ENCODE measurements around the gene BCR.

Gene BCR

GRCh38 chr22:23140385-23140784, 39.9 kb upstream of the BCR start:
- no peaks in the 10 kb centered on the region for H3K36me3 ChIP-seq (ENCODE audit: control insufficient read depth in 1 of 2, insufficient read depth in 2 of 2, low read length in 2 of 2)
- H3K27ac ChIP-seq (ENCODE audit: low read depth, low read length) = no peak overlapping the region
- H3K4me1 ChIP-seq (ENCODE audit: control insufficient read depth in 1 of 2, insufficient read depth in 2 of 2, low read length in 2 of 2) = peaks cover 28 to 41% of the 10 kb centered on the region in 2 donors

GRCh38 chr22:23142546-23143105, 37.7 kb upstream of the BCR start:
- H3K27me3 ChIP-seq (ENCODE audit: control insufficient read depth in 1 of 2, insufficient read depth in 2 of 2, low read length in 2 of 2) = no peaks in the 10 kb centered on the region
- peak overlapping the region; percentile 87 for H3K27ac ChIP-seq (ENCODE audit: low read depth, low read length)
- H3K4me3 ChIP-seq (ENCODE audit: low read depth in 1 of 2, low read length in 2 of 2) = peak overlapping the region in 1 of 2 donors; percentile 63
- peaks cover 28 to 30% of the 10 kb centered on the region in 2 donors for H3K4me1 ChIP-seq (ENCODE audit: control insufficient read depth in 1 of 2, insufficient read depth in 2 of 2, low read length in 2 of 2)
- H3K36me3 ChIP-seq (ENCODE audit: control insufficient read depth in 1 of 2, insufficient read depth in 2 of 2, low read length in 2 of 2) = no peaks in the 10 kb centered on the region
- H3K9ac ChIP-seq (ENCODE audit: low read depth in 1 of 2, low read length in 2 of 2) = peak overlapping the region in 1 of 2 donors; percentile 64
- H3K9me3 ChIP-seq (ENCODE audit: control insufficient read depth in 1 of 2, low read length in 2 of 2) = no peaks in the 10 kb centered on the region

More at GRCh38 chr22:23140385-23140784, 39.9 kb upstream of the BCR start:
- no peak overlapping the region for H3K4me3 ChIP-seq (ENCODE audit: low read depth in 1 of 2, low read length in 2 of 2)
- H3K9ac ChIP-seq (ENCODE audit: low read depth in 1 of 2, low read length in 2 of 2) = no peak overlapping the region
- no peaks in the 10 kb centered on the region for H3K27me3 ChIP-seq (ENCODE audit: control insufficient read depth in 1 of 2, insufficient read depth in 2 of 2, low read length in 2 of 2)
- no peaks in the 10 kb centered on the region for H3K9me3 ChIP-seq (ENCODE audit: control insufficient read depth in 1 of 2, low read length in 2 of 2)

GRCh38 chr22:23143119-23143518, 37.2 kb upstream of the BCR start:
- Histone ChIP-seq H3K27ac (ENCODE audit: low read depth, low read length) (no peak overlapping the region), H3K4me1 (ENCODE audit: control insufficient read depth in 1 of 2, insufficient read depth in 2 of 2, low read length in 2 of 2) (peaks cover 28 to 30% of the 10 kb centered on the region in 2 donors), H3K36me3 (ENCODE audit: control insufficient read depth in 1 of 2, insufficient read depth in 2 of 2, low read length in 2 of 2) (no peaks in the 10 kb centered on the region), H3K27me3 (ENCODE audit: control insufficient read depth in 1 of 2, insufficient read depth in 2 of 2, low read length in 2 of 2) (no peaks in the 10 kb centered on the region), H3K4me3 (ENCODE audit: low read depth in 1 of 2, low read length in 2 of 2) (no peak overlapping the region), H3K9me3 (ENCODE audit: control insufficient read depth in 1 of 2, low read length in 2 of 2) (no peaks in the 10 kb centered on the region), H3K9ac (ENCODE audit: low read depth in 1 of 2, low read length in 2 of 2) (no peak overlapping the region)

- no peak overlapping the region for H3K27ac ChIP-seq (ENCODE audit: low read depth, low read length)
- no peaks in the 10 kb centered on the region for H3K36me3 ChIP-seq (ENCODE audit: control insufficient read depth in 1 of 2, insufficient read depth in 2 of 2, low read length in 2 of 2)
- no peaks in the 10 kb centered on the region for H3K27me3 ChIP-seq (ENCODE audit: control insufficient read depth in 1 of 2, insufficient read depth in 2 of 2, low read length in 2 of 2)
- H3K9me3 ChIP-seq (ENCODE audit: control insufficient read depth in 1 of 2, low read length in 2 of 2) = no peaks in the 10 kb centered on the region
- peaks cover 24 to 28% of the 10 kb centered on the region in 2 donors for H3K4me1 ChIP-seq (ENCODE audit: control insufficient read depth in 1 of 2, insufficient read depth in 2 of 2, low read length in 2 of 2)
- H3K9ac ChIP-seq (ENCODE audit: low read depth in 1 of 2, low read length in 2 of 2) = peak overlapping the region; percentile 60 to 68
- H3K4me3 ChIP-seq (ENCODE audit: low read depth in 1 of 2, low read length in 2 of 2) = peak overlapping the region; percentile 60 to 65
Observed at GRCh38 chr22:23144432-23144831, 35.9 kb upstream of the BCR start.

GRCh38 chr22:23144932-23145877, 35.1 kb upstream of the BCR start, which contains the start of gene RAB36:
TSS of gene RAB36 (plus strand) at chr22:23145477. CDS start at chr22:23146617, 1,140 bp downstream.
- Histone ChIP-seq H3K4me1 (ENCODE audit: control insufficient read depth in 1 of 2, insufficient read depth in 2 of 2, low read length in 2 of 2) (peaks cover 24 to 28% of the 10 kb centered on the region in 2 donors), H3K27me3 (ENCODE audit: control insufficient read depth in 1 of 2, insufficient read depth in 2 of 2, low read length in 2 of 2) (no peaks in the 10 kb centered on the region), H3K36me3 (ENCODE audit: control insufficient read depth in 1 of 2, insufficient read depth in 2 of 2, low read length in 2 of 2) (no peaks in the 10 kb centered on the region), H3K4me3 (ENCODE audit: low read depth in 1 of 2, low read length in 2 of 2) (peak within 1 kb of the TSS; percentile 60 to 65), H3K9me3 (ENCODE audit: control insufficient read depth in 1 of 2, low read length in 2 of 2) (no peaks in the 10 kb centered on the region), H3K9ac (ENCODE audit: low read depth in 1 of 2, low read length in 2 of 2) (peak within 1 kb of the TSS; percentile 60 to 68), H3K27ac (ENCODE audit: low read depth, low read length) (peak within 1 kb of the TSS; percentile 38)

- Histone ChIP-seq H3K36me3 (ENCODE audit: control insufficient read depth in 1 of 2, insufficient read depth in 2 of 2, low read length in 2 of 2) (no peaks in the 10 kb centered on the region), H3K4me1 (ENCODE audit: control insufficient read depth in 1 of 2, insufficient read depth in 2 of 2, low read length in 2 of 2) (peaks cover 24 to 28% of the 10 kb centered on the region in 2 donors), H3K27ac (ENCODE audit: low read depth, low read length) (no peak overlapping the region), H3K9me3 (ENCODE audit: control insufficient read depth in 1 of 2, low read length in 2 of 2) (no peaks in the 10 kb centered on the region), H3K9ac (ENCODE audit: low read depth in 1 of 2, low read length in 2 of 2) (peak overlapping the region; percentile 23 to 40), H3K27me3 (ENCODE audit: control insufficient read depth in 1 of 2, insufficient read depth in 2 of 2, low read length in 2 of 2) (no peaks in the 10 kb centered on the region), H3K4me3 (ENCODE audit: low read depth in 1 of 2, low read length in 2 of 2) (peak overlapping the region; percentile 32 to 65)
Observed at GRCh38 chr22:23145878-23146470, 34.3 kb upstream of the BCR start.

DNA sequence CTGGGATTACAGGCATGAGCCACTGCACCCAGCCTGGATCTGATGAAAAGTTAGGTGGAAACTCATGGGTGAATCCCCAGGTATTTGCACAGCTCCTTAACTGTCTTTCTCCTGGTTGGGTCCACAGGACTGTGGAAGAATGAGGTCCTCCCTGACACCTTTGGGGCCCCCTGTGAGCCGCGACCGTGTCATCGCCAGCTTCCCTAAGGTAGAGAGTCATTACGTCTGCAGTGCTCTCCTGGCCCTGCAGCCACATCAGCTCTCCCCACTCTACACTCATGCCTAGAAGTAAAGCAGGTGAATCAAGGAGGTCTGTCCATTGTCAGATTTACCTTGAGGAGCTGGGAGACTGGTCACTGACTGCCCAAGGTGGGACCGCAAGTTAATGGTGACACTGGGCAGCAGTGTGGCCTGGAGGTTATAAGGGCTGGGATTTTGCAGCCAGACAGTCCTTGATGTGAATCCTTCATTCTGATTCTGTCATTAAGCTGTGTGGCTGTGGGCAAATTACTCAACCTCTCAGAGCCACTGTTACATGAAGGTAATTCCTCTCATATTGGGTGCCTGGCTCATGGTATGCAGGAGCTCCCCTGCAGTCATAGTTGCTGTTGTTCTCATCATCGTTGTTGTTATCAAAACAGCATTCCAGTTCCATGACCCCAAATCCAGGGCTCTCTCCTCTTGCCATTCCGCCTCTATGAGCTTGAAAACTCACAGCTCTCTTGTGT, 33.7 kb upstream of the BCR start:
- no peaks in the 10 kb centered on the region for H3K9me3 ChIP-seq (ENCODE audit: control insufficient read depth in 1 of 2, low read length in 2 of 2)
- no peak overlapping the region for H3K9ac ChIP-seq (ENCODE audit: low read depth in 1 of 2, low read length in 2 of 2)
- H3K4me1 ChIP-seq (ENCODE audit: control insufficient read depth in 1 of 2, insufficient read depth in 2 of 2, low read length in 2 of 2) = peaks cover 19 to 23% of the 10 kb centered on the region in 2 donors
- H3K27me3 ChIP-seq (ENCODE audit: control insufficient read depth in 1 of 2, insufficient read depth in 2 of 2, low read length in 2 of 2) = no peaks in the 10 kb centered on the region
- no peak overlapping the region for H3K27ac ChIP-seq (ENCODE audit: low read depth, low read length)
- H3K36me3 ChIP-seq (ENCODE audit: control insufficient read depth in 1 of 2, insufficient read depth in 2 of 2, low read length in 2 of 2) = no peaks in the 10 kb centered on the region
- no peak overlapping the region for H3K4me3 ChIP-seq (ENCODE audit: low read depth in 1 of 2, low read length in 2 of 2)

- Histone ChIP-seq H3K36me3 (ENCODE audit: control insufficient read depth in 1 of 2, insufficient read depth in 2 of 2, low read length in 2 of 2) (no peaks in the 10 kb centered on the region), H3K27me3 (ENCODE audit: control insufficient read depth in 1 of 2, insufficient read depth in 2 of 2, low read length in 2 of 2) (no peaks in the 10 kb centered on the region), H3K9me3 (ENCODE audit: control insufficient read depth in 1 of 2, low read length in 2 of 2) (no peaks in the 10 kb centered on the region), H3K4me1 (ENCODE audit: control insufficient read depth in 1 of 2, insufficient read depth in 2 of 2, low read length in 2 of 2) (peaks cover 13 to 17% of the 10 kb centered on the region in 2 donors), H3K4me3 (ENCODE audit: low read depth in 1 of 2, low read length in 2 of 2) (no peak overlapping the region), H3K9ac (ENCODE audit: low read depth in 1 of 2, low read length in 2 of 2) (no peak overlapping the region), H3K27ac (ENCODE audit: low read depth, low read length) (no peak overlapping the region)
Observed at GRCh38 chr22:23147617-23148387, 32.5 kb upstream of the BCR start.

GRCh38 chr22:23149743-23150238, 30.5 kb upstream of the BCR start:
- Histone ChIP-seq H3K27me3 (ENCODE audit: control insufficient read depth in 1 of 2, insufficient read depth in 2 of 2, low read length in 2 of 2) (no peaks in the 10 kb centered on the region), H3K4me3 (ENCODE audit: low read depth in 1 of 2, low read length in 2 of 2) (no peak overlapping the region), H3K36me3 (ENCODE audit: control insufficient read depth in 1 of 2, insufficient read depth in 2 of 2, low read length in 2 of 2) (no peaks in the 10 kb centered on the region), H3K9ac (ENCODE audit: low read depth in 1 of 2, low read length in 2 of 2) (no peak overlapping the region), H3K27ac (ENCODE audit: low read depth, low read length) (no peak overlapping the region), H3K9me3 (ENCODE audit: control insufficient read depth in 1 of 2, low read length in 2 of 2) (no peaks in the 10 kb centered on the region), H3K4me1 (ENCODE audit: control insufficient read depth in 1 of 2, insufficient read depth in 2 of 2, low read length in 2 of 2) (peaks cover 7% of the 10 kb centered on the region in 2 donors)

All from duodenal mucosa (tissue), 2 donors.